Neural progenitor cell (in vitro differentiated cells): Measurements from ENCODE around the gene SIDT2.

Experiments
- CTCF ChIP-seq: fragments of 200-600 bp; sonication (generic); IDR thresholded peaks from 2 replicates; pipeline ENCODE4 v1.5.1; 2017; ENCODE audit warnings: antibody characterized with exemption, mild to moderate bottlenecking
- EZH2 ChIP-seq: fragments of 200-600 bp; sonication (generic); IDR thresholded peaks from 2 replicates; pipeline ENCODE4 v1.6.1; 2017; ENCODE audit warnings: antibody characterized with exemption, mild to moderate bottlenecking, moderate library complexity
- EZH2phosphoT487 ChIP-seq: fragments of 200-600 bp; sonication (generic); IDR thresholded peaks from 2 replicates; pipeline ENCODE4 v1.6.1; 2017; ENCODE audit warnings: antibody characterized with exemption

- no peak for TF ChIP-seq CTCF
- no peak for TF ChIP-seq EZH2
- TF ChIP-seq EZH2phosphoT487 = no peak
Observed at GRCh38 chr11:117187799-117188481, 9.4 kb downstream of the SIDT2 start.
